GM13977 (cell line): Measurements from ENCODE around the gene RELL2.

Experiments
- DNase-seq: peaks from one replicate; pipeline ENCODE4 v3.0.0; 2012; ENCODE audit warnings: low spot score
- CTCF ChIP-seq: IDR thresholded peaks from 2 replicates; pipeline ENCODE4 v1.5.1; 2012; ENCODE audit warnings: mild to moderate bottlenecking, control low read depth; ENCODE audit not compliant: insufficient read depth; ENCODE audit errors: extremely low read depth, missing control alignments
- in situ Hi-C: fragments of 300-500 bp; cut with MboI; formaldehyde crosslinking; loops from one replicate; pipeline ENCODE4 v1.12.0; 2022; ENCODE audit warnings: low sequenced_read_pairs, low pct_unique_long_range_greater_than_20kb, mixed read lengths, inconsistent platforms; ENCODE audit not compliant: unreplicated experiment

Gene RELL2

GRCh38 chr5:141680751-141681201, 44.0 kb downstream of the RELL2 start:
- no peak for TF ChIP-seq CTCF
- in situ Hi-C loops = loop anchor here (25.0 kb wide), 1 partner anchor 282 kb away; the partner anchor contains the start of genes PCDH12 and RNF14
- DNase-seq = no peak

DNA sequence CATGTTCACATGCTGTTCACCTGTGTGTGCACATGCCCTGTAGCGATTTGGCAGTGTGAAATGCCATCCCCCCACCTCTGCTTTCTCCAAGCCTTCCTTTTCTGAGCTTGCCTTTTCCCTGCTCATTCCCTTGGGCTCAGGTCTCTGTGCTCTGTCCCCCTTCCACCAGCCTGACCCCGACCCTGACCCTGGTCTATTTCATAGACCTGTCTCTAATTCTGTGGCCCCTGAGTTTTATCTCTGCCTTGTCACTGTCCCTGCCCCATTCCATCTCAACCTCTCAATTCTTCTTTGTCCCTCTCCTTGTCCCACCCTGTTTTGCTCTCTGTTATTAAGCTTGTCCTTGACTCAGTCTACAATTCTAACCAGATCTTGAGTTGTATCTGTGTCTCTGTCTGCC, 44.5 kb downstream of the RELL2 start:
- TF ChIP-seq CTCF = no peak
- in situ Hi-C loops = loop anchor here (25.0 kb wide), 1 partner anchor 281 kb away; the partner anchor contains the start of genes PCDH12 and RNF14
- no peak for DNase-seq

DNA sequence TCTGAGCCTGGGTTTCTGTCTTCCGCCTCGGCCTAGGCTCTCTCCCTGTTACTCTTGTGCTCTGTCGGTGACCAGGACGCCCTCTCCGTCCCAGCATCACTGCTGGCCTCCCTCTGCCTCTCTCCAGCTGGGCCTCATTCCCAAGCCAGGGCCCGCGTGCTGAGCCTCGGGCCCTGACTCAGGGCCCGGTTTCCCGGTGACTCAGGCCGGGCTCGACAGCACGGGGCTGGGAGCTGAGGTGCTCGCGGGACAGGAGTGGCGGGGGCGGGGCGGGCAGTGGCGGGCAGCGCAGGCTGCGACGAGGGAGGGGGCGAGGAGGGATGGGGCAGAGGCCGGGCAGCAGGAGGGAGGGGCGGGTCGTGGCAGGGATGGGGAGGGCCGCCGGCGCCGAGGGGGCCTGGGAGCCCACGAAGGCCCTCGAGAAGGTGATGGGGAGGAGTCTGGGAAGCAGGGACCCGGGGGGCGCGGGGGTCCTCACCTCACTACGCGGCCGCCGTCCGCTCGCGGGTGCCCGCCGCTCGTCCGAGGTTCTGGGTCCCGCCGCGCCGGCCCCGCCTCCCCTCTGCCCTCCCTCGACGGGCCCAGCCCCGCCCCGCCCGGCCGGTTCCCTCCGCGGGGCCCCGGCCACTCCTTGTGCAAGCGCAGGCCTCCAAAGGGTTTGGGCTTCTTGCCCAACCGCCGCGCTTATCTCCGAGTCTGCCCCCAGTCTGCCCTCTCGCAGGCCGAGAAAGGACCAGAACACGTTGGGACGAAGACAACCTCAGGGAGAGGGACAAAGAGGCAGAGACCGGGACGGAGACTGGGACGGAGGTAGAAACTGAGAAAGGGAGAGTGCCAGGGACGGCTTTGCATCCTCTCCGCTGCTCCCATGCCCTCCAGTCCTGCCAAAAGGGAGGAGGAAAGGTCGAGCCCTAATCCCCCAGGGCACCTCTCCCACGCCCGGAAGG, 45.2 kb downstream of the RELL2 start, which contains the start of gene ARAP3:
ARAP3 (minus strand) TSS at position 536 of the 947 bp plus-strand sequence. CDS start 1,744 bp downstream, outside the sequence.
- in situ Hi-C loops = loop anchor here (25.0 kb wide), 1 partner anchor 280 kb away; the partner anchor contains the start of genes PCDH12 and RNF14
- no peak for TF ChIP-seq CTCF
- no peak for DNase-seq

- DNase-seq = no peak
- in situ Hi-C loops = loop anchor here (25.0 kb wide), 1 partner anchor 279 kb away; the partner anchor contains the start of genes PCDH12 and RNF14
- no peak for TF ChIP-seq CTCF
Observed at GRCh38 chr5:141683596-141684141, 46.9 kb downstream of the RELL2 start.

GRCh38 chr5:141685591-141685990, 48.8 kb downstream of the RELL2 start:
- no peak for TF ChIP-seq CTCF
- in situ Hi-C loops = loop anchor here (25.0 kb wide), 1 partner anchor 277 kb away; the partner anchor contains the start of genes PCDH12 and RNF14
- no peak for DNase-seq

DNA sequence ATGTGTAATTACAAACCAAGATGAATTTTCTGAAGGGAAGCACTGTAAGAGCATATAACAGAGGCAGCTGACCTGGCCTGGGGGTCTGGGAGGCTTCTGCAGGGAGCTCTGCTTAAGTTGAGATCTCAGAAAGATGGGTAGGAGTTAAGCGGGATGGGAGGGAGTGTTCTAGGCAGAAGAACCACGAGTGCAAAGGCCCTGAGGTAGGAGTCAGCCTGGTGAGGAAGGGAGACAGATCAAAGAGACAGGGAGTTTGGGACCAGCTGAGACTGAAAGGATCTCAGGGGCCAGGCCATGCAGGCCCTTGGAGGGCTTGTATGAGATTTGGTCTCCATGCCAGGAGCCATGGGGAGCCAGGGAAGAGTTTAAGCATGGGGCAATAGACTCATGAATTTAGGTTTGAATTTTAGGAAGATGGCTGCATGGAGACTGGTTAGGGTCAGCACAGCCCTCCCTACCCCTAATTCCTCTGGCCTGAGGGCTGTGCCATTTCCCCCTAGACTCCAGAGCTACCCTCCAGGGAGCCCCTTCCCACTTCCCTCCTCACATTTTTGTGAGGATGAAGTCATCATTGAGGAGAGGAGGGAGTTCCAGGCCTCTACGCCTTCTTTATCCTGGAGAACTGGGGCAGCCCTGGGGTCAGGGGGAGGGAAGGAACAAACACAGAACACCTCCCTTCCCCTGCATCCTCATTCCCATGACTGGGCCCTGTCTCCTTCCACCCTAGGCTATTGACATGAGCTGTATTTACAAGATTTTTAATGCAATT, 50.0 kb downstream of the RELL2 start:
- TF ChIP-seq CTCF = no peak

More for the DNA sequence above, 50.0 kb downstream of the RELL2 start:
- in situ Hi-C loops = loop anchor here (25.0 kb wide), 1 partner anchor 275 kb away; the partner anchor contains the start of genes PCDH12 and RNF14
- DNase-seq = no peak
